K562 (cell line): ENCODE data around the gene TRIM14. TPM values are rescaled to one million over a fixed set of nuclear protein-coding genes. Genes with fewer than 3 reads are reported as not detected.
"Not testable (repeated sequence)": the region's sequence is repeated elsewhere in the genome, so short reads cannot be mapped to it uniquely, and the experiment has no call there.

Source experiments
- ATAC-seq: fragments of 200-7000 bp; cut with Tn5 transposase; 3 replicates; pipeline ENCODE4 v1.9.1; 2020; ENCODE audit warnings: moderate library complexity
- BruUV-seq: library from RNA; stranded (reverse); fragments of 400-500 nt; replicated peaks from 2 replicates; lab custom pipeline; 2021; lab: Mats Ljungman, UMichigan
- CTCF ChIA-PET: fragments of 300-600 bp; formaldehyde crosslinking; extraction: SDS; loops from one replicate; lab custom pipeline; 2021; ENCODE audit warnings: low intra/inter-chr PET ratio; lab: Yijun Ruan, JAX
- POLR2A ChIA-PET: fragments of 300-600, 350-650 bp; sonication (Branson Sonifier 250); formaldehyde crosslinking; extraction: SDS; loops from one replicate; lab custom pipeline; 2021; ENCODE audit warnings: antibody characterized with exemption, inconsistent platforms; lab: Yijun Ruan, JAX
- DNase-seq, 4 experiments: peaks; one replicate each; pipeline versions ENCODE4 v3.0.0 to v3.0.0-alpha.2; 2011 to 2018; ENCODE audit warnings: low spot score in 3 of 4, mixed read lengths in 3 of 4; ENCODE audit errors: extremely low read depth in 1 of 4
- FAIRE-seq: peaks from 2 replicates; lab custom pipeline; 2011; peaks lifted over from hg19 to GRCh38; lab: Jason Lieb, UNC
- H2AFZ ChIP-seq: 2 replicates; pipeline ENCODE4 v1.6.0; 2011; ENCODE audit warnings: low read depth, low read length, control low read depth, inconsistent platforms
- H3K27ac ChIP-seq: fragments of 200-600 bp; 3 replicates; pipeline ENCODE4 v1.8.0; 2011; ENCODE audit warnings: low read depth, mild to moderate bottlenecking, control low read depth, inconsistent platforms, low read length, moderate library complexity, mixed read lengths; ENCODE audit errors: extremely low read depth
- H3K27me3 ChIP-seq, 2 experiments: fragments of 300-600 bp in 1 of 2; 2 replicates in 1 of 2; 3 replicates in 1 of 2; pipeline versions ENCODE4 v1.6.0 to v1.8.0; 2011; ENCODE audit warnings: inconsistent platforms in 2 of 2, low read length in 2 of 2, mild to moderate bottlenecking in 1 of 2, mixed read lengths in 1 of 2, moderate library complexity in 1 of 2; ENCODE audit not compliant: control insufficient read depth in 2 of 2, insufficient read depth in 2 of 2
- H3K36me3 ChIP-seq: fragments of 300-600 bp; 3 replicates; pipeline ENCODE4 v1.8.0; 2011; ENCODE audit warnings: mild to moderate bottlenecking, low read length, inconsistent platforms; ENCODE audit not compliant: control insufficient read depth, insufficient read depth
- H3K4me1 ChIP-seq, 2 experiments: fragments of 200-600 bp in 1 of 2; replicated peaks in 1 of 2; 2 replicates in 1 of 2; 3 replicates in 1 of 2; pipeline versions ENCODE4 v1.5.1 to v1.8.0; 2011; ENCODE audit warnings: inconsistent platforms in 2 of 2, low read length in 2 of 2, mild to moderate bottlenecking in 1 of 2, mixed read lengths in 1 of 2, moderate library complexity in 1 of 2; ENCODE audit not compliant: control insufficient read depth in 2 of 2, insufficient read depth in 2 of 2
- H3K4me2 ChIP-seq: 2 replicates; pipeline ENCODE4 v1.6.1; 2011; ENCODE audit warnings: low read length, control low read depth, inconsistent platforms, mixed read lengths; ENCODE audit not compliant: insufficient read depth
- H3K4me3 ChIP-seq: fragments of 200-600 bp; sonication (generic), shearing (Covaris generic); 2 replicates; pipeline ENCODE4 v1.5.1; 2016; ENCODE audit warnings: control low read depth, inconsistent platforms
- H3K79me2 ChIP-seq: fragments of 200-600 bp; 3 replicates; pipeline ENCODE4 v1.8.0; 2011; ENCODE audit warnings: low read length, inconsistent platforms; ENCODE audit not compliant: control insufficient read depth, insufficient read depth
- H3K9ac ChIP-seq, 2 experiments: 2 replicates each; pipeline versions ENCODE4 v1.6.0 to v1.6.1; 2011; ENCODE audit warnings: low read depth in 2 of 2, low read length in 2 of 2, control low read depth in 1 of 2, inconsistent platforms in 1 of 2, mild to moderate bottlenecking in 1 of 2, mixed read lengths in 1 of 2; ENCODE audit not compliant: insufficient read depth in 1 of 2
- H3K9me1 ChIP-seq: one replicate; pipeline ENCODE4 v1.6.0; 2011; ENCODE audit warnings: inconsistent platforms, mild to moderate bottlenecking, low read length, moderate library complexity; ENCODE audit not compliant: control insufficient read depth, insufficient read depth
- H3K9me3 ChIP-seq: replicated peaks from 2 replicates; pipeline ENCODE4 v1.5.1; 2011; ENCODE audit warnings: low read depth, low read length, inconsistent platforms; ENCODE audit not compliant: control insufficient read depth, insufficient read depth
- H4K20me1 ChIP-seq: replicated peaks from 2 replicates; pipeline ENCODE4 v1.6.1; 2011; ENCODE audit warnings: low read length, inconsistent platforms, mixed read lengths; ENCODE audit not compliant: control insufficient read depth, insufficient read depth
- ASH1L ChIP-seq: fragments of 450-650 bp; IDR thresholded peaks from 2 replicates; pipeline ENCODE4 v1.6.1; 2018; ENCODE audit warnings: borderline replicate concordance, mild to moderate bottlenecking, low read depth; ENCODE audit not compliant: partially characterized antibody
- BACH1 ChIP-seq: fragments of 200-800 bp; sonication (Bioruptor generic); IDR thresholded peaks from 2 replicates; pipeline ENCODE4 v1.6.1; 2016; ENCODE audit warnings: missing genetic modification characterization, missing compliant biosample characterization
- ETV5 ChIP-seq: sonication (generic); formaldehyde crosslinking; IDR thresholded peaks from 2 replicates; pipeline ENCODE4 v1.4.0; 2020; ENCODE audit warnings: low read depth, mild to moderate bottlenecking, missing genetic modification reagents
- RREB1 ChIP-seq: fragments of 250-450 bp; sonication (Bioruptor Pico); IDR thresholded peaks from 2 replicates; pipeline ENCODE4 v1.4.0; 2020
- THRA ChIP-seq: fragments of 450-650 bp; IDR thresholded peaks from 2 replicates; pipeline ENCODE4 v1.6.1; 2017; ENCODE audit warnings: mild to moderate bottlenecking, moderate library complexity
- ZNF133 ChIP-seq: fragments of 250-450 bp; sonication (Bioruptor Pico); IDR thresholded peaks from 2 replicates; pipeline ENCODE4 v1.4.0; 2020; ENCODE audit warnings: mild to moderate bottlenecking
- WGBS: fragments of 100-300 bp; shearing (Covaris generic); methylation state at CpG from one replicate; pipeline ENCODE4 v1.1.6; 2016; ENCODE audit warnings: low coverage, mixed read lengths; ENCODE audit not compliant: insufficient coverage; ENCODE audit errors: missing lambda C conversion rate; 5-methylcytosine and 5-hydroxymethylcytosine counted together
- in situ Hi-C: fragments of 300-500 bp; cut with MboI; formaldehyde crosslinking; loops from 4 replicates; pipeline ENCODE4 v1.15.0; 2018; ENCODE audit warnings: inconsistent platforms, mixed read lengths
- intact Hi-C: fragments of 100-400 bp; cut with micrococcal nuclease; formaldehyde crosslinking; loops from 2 replicates; pipeline ENCODE4 v1.14.2; 2022
- polyA plus RNA-seq, 8 experiments: library from polyadenylated mRNA; depleted of rRNA in 4 of 8; stranded (reverse) in 5 of 8; unstranded in 3 of 8; fragments of >200 nt; fragmentation: Nextera tagmentation in 2 of 8; fragmentation: Illumina TruSeq in 1 of 8; extraction: Ambion mirVana in 2 of 8; extraction: Trizol in 1 of 8; gene quantifications; 2 replicates each; pipeline versions ENCODE4 v1.2.1 to v1.2.3, GENCODE V29; 2011 to 2014; ENCODE audit warnings: inconsistent platforms in 1 of 8, missing spikeins in 1 of 8
- total RNA-seq, 7 experiments: library from RNA; depleted of rRNA in 6 of 7; stranded (reverse); fragments of >200 nt in 6 of 7; fragmentation: Illumina TruSeq in 2 of 7; extraction: Trizol in 2 of 7; gene quantifications; 2 replicates each; pipeline versions ENCODE4 v1.2.1 to v1.2.3, GENCODE V29; 2011 to 2021; ENCODE audit warnings: low replicate concordance in 1 of 7

The TRIM14 gene
- total and polyA plus RNA-seq, 9 of the 15 experiments (the other 6 are each of a cell fraction or from before 2014, with no cell fraction given): 7.6 to 41.0 (median 17.9) TPM

GRCh38 chr9:98117097-98117496 is 1.9 kb downstream of the TRIM14 start:
- H3K4me1 ChIP-seq: peaks cover 14 to 22% of the 10 kb centered on the region in 2 experiments; a peak in 4 of 5 replicates
- H2AFZ ChIP-seq, H4K20me1 ChIP-seq, H3K9me1 ChIP-seq, BruUV-seq, H3K4me3 ChIP-seq, FAIRE-seq, ATAC-seq, H3K9me3 ChIP-seq, intact Hi-C loops, H3K27ac ChIP-seq, POLR2A ChIA-PET, H3K27me3 ChIP-seq, H3K9ac ChIP-seq, DNase-seq: not testable (repeated sequence)
- H3K79me2 ChIP-seq: peaks cover 27% of the 10 kb centered on the region
- H3K4me2 ChIP-seq: 0 out of 2 replicates have a peak overlapping the region, but pooled peaks have one; percentile 97
- H3K36me3 ChIP-seq: peaks cover 19% of the 10 kb centered on the region; the same call in 1 of the 3 replicates
- CTCF ChIA-PET: interaction anchor here (1.8 kb wide), 1 partner anchor 147 kb away, joined by 8 read pairs; no protein-coding TSS in a partner anchor
- WGBS: 95% methylated on average over 6 of the region's 6 CpGs
- in situ Hi-C loops: loop anchor here (5.0 kb wide), 2 partner anchors 90 to 145 kb away; no protein-coding TSS in a partner anchor

GRCh38 chr9:98109052-98109451 is 10.0 kb downstream of the TRIM14 start:
- no peak for TF ChIP-seq ETV5 (CRISPR knock-in tag)
- no peak for TF ChIP-seq ZNF133 (CRISPR knock-in tag)
- no peak for TF ChIP-seq ASH1L
- no peak for TF ChIP-seq THRA
- no peak for TF ChIP-seq RREB1
- TF ChIP-seq BACH1 (tag): no peak
- intact Hi-C loops: no loop called here
- BruUV-seq: no TSS peak
- DNase-seq: no peak
- POLR2A ChIA-PET: interaction anchor here (0.8 to 1.1 kb wide), 2 partner anchors 9 to 23 kb away, joined by 3 to 4 read pairs; no protein-coding TSS in a partner anchor
- Histone ChIP-seq H3K4me3 (no peak overlapping the region), H3K4me1 (no peaks in the 10 kb centered on the region), H2AFZ (no peak overlapping the region), H3K9me3 (no peaks in the 10 kb centered on the region), H3K9me1 (no peaks in the 10 kb centered on the region), H3K27me3 (no peaks in the 10 kb centered on the region), H3K27ac (no peak overlapping the region), H3K9ac (no peak overlapping the region), H3K4me2 (no peak overlapping the region), H3K36me3 (peaks cover 70% of the 10 kb centered on the region; the same call in 2 of the 3 replicates), H4K20me1 (no peaks in the 10 kb centered on the region), H3K79me2 (0 out of 3 replicates have a peak, but pooled peaks cover 2% of the 10 kb centered on the region)
- no peak for ATAC-seq
- in situ Hi-C loops: no loop called here
- CTCF ChIA-PET: no interaction called here
- no peak for FAIRE-seq
- WGBS: 58% methylated on average over 3 of the region's 3 CpGs
